ENCODE data around the gene NCKAP5L. TPM values are rescaled to one million over a fixed set of nuclear protein-coding genes. Genes with fewer than 3 reads are reported as not detected.
"Not testable (repeated sequence)": the region's sequence is repeated elsewhere in the genome, so short reads cannot be mapped to it uniquely, and the experiment has no call there.

The NCKAP5L gene
- total RNA-seq, 1 experiment from 2014 or later, result 28.2 TPM

DNA sequence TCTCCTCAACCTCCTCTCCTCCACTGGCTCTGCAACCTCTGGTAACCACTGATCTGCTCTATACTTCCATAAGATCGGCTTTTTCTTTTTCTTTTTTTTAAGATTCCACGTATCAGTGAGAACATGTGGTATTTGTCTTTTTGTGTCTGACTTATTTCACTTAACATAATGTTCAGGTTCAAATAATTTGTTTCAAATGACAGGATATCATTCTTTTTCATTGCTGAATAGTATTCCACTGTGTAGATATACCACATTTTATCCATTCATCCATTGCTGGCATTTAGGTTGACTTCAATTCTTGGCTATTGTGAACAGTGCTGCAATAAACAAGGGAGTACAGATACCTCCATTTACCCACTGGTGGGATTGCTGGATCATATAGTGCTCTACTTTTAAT lies 40.5 kb downstream of the NCKAP5L start:
- POLR2A ChIA-PET (ENCODE audit: low non-redundant PET), result no interaction called here

GRCh38 chr12:49784756-49785409 lies 43.3 kb downstream of the NCKAP5L start:
- H3K27me3 ChIP-seq (replicated peaks; ENCODE audit: insufficient read depth, low read depth, low read length, poor library complexity), result no peaks in the 10 kb centered on the region
- H3K9me3 ChIP-seq (ENCODE audit: low read depth, low read length, poor library complexity, severe bottlenecking), result no peaks in the 10 kb centered on the region
- intact Hi-C loops (cut with micrococcal nuclease; ENCODE audit: unreplicated experiment), result no loop called here
- ChIA-PET POLR2A (ENCODE audit: low non-redundant PET) (no interaction called here), CTCF (no interaction called here)
- DNase-seq (ENCODE audit: low spot score), result no peak
- no peaks in the 10 kb centered on the region for H3K36me3 ChIP-seq (ENCODE audit: insufficient read depth, low read length, poor library complexity, severe bottlenecking)
- BruUV-seq (replicated peaks), result no TSS peak
- TF ChIP-seq, protein P1, sequence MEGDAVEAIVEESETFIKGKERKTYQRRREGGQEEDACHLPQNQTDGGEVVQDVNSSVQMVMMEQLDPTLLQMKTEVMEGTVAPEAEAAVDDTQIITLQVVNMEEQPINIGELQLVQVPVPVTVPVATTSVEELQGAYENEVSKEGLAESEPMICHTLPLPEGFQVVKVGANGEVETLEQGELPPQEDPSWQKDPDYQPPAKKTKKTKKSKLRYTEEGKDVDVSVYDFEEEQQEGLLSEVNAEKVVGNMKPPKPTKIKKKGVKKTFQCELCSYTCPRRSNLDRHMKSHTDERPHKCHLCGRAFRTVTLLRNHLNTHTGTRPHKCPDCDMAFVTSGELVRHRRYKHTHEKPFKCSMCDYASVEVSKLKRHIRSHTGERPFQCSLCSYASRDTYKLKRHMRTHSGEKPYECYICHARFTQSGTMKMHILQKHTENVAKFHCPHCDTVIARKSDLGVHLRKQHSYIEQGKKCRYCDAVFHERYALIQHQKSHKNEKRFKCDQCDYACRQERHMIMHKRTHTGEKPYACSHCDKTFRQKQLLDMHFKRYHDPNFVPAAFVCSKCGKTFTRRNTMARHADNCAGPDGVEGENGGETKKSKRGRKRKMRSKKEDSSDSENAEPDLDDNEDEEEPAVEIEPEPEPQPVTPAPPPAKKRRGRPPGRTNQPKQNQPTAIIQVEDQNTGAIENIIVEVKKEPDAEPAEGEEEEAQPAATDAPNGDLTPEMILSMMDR (conservative IDR thresholded peaks at IDR 0.05; ENCODE audit: low read depth, low read length), result no peak
- no peak for TF ChIP-seq EZH2 (IDR thresholded peaks at IDR 0.05; ENCODE audit: borderline replicate concordance, low read depth, low read length, poor library complexity, severe bottlenecking)
- H3K4me3 ChIP-seq (ENCODE audit: low read depth, low read length, poor library complexity, severe bottlenecking), result no peak overlapping the region
- no peak overlapping the region for H3K27ac ChIP-seq (ENCODE audit: low read depth, low read length, poor library complexity, severe bottlenecking)
- H3K4me1 ChIP-seq (ENCODE audit: insufficient read depth, low read length, poor library complexity, severe bottlenecking), result no peaks in the 10 kb centered on the region

More for the DNA sequence above, 40.5 kb downstream of the NCKAP5L start:
- H3K27me3 ChIP-seq (replicated peaks; ENCODE audit: insufficient read depth, low read depth, low read length, poor library complexity), result no peaks in the 10 kb centered on the region
- H3K36me3 ChIP-seq (ENCODE audit: insufficient read depth, low read length, poor library complexity, severe bottlenecking), result no peaks in the 10 kb centered on the region
- H3K4me3 ChIP-seq (ENCODE audit: low read depth, low read length, poor library complexity, severe bottlenecking), result no peak overlapping the region
- H3K27ac ChIP-seq (ENCODE audit: low read depth, low read length, poor library complexity, severe bottlenecking), result no peak overlapping the region
- TF ChIP-seq EZH2 (IDR thresholded peaks at IDR 0.05; ENCODE audit: borderline replicate concordance, low read depth, low read length, poor library complexity, severe bottlenecking), result no peak
- TF ChIP-seq, protein P1 (conservative IDR thresholded peaks at IDR 0.05; ENCODE audit: low read depth, low read length), result no peak
- no peaks in the 10 kb centered on the region for H3K9me3 ChIP-seq (ENCODE audit: low read depth, low read length, poor library complexity, severe bottlenecking)
- no peak for DNase-seq (ENCODE audit: low spot score)
- CTCF ChIA-PET, result no interaction called here
- intact Hi-C loops (cut with micrococcal nuclease; ENCODE audit: unreplicated experiment), result no loop called here
- no TSS peak for BruUV-seq (replicated peaks)
- no peaks in the 10 kb centered on the region for H3K4me1 ChIP-seq (ENCODE audit: insufficient read depth, low read length, poor library complexity, severe bottlenecking)

GRCh38 chr12:49783917-49784676 lies 44.1 kb downstream of the NCKAP5L start:
- POLR2A ChIA-PET (ENCODE audit: low non-redundant PET), result no interaction called here
- intact Hi-C loops (cut with micrococcal nuclease; ENCODE audit: unreplicated experiment), result no loop called here

DNA sequence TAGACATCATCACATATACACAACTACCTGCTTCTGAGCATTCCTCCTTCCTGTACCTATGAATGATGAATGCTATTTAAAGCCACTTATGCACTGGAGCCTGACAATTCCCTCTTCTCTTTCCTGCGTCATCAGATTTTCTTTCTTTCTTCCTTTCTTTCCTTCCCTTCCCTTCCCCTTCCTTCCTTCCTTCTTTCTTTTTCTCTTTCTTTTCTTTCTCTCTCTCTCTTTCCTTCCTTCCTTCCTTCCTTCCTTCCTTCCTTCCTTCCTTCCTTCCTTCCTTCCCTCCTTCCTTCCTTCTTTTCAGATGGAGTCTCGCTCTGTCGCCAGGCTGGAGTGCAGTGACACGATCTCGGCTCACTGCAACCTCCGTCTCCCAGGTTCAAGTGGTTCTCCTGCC lies 47.3 kb downstream of the NCKAP5L start:
- BruUV-seq (replicated peaks); POLR2A ChIA-PET (ENCODE audit: low non-redundant PET); DNase-seq (ENCODE audit: low spot score); H3K4me3 ChIP-seq (ENCODE audit: low read depth, low read length, poor library complexity, severe bottlenecking); H3K27ac ChIP-seq (ENCODE audit: low read depth, low read length, poor library complexity, severe bottlenecking); H3K27me3 ChIP-seq (replicated peaks; ENCODE audit: insufficient read depth, low read depth, low read length, poor library complexity); H3K36me3 ChIP-seq (ENCODE audit: insufficient read depth, low read length, poor library complexity, severe bottlenecking); H3K4me1 ChIP-seq (ENCODE audit: insufficient read depth, low read length, poor library complexity, severe bottlenecking); intact Hi-C loops (cut with micrococcal nuclease; ENCODE audit: unreplicated experiment); H3K9me3 ChIP-seq (ENCODE audit: low read depth, low read length, poor library complexity, severe bottlenecking): not testable (repeated sequence)
- CTCF ChIA-PET, result interaction anchor here (0.9 kb wide), 1 partner anchor 19 kb away, joined by 7 read pairs; no protein-coding TSS in a partner anchor

More at GRCh38 chr12:49783917-49784676, 44.1 kb downstream of the NCKAP5L start:
- Histone ChIP-seq H3K36me3 (ENCODE audit: insufficient read depth, low read length, poor library complexity, severe bottlenecking) (no peaks in the 10 kb centered on the region), H3K4me3 (ENCODE audit: low read depth, low read length, poor library complexity, severe bottlenecking) (no peak overlapping the region), H3K27ac (ENCODE audit: low read depth, low read length, poor library complexity, severe bottlenecking) (no peak overlapping the region), H3K9me3 (ENCODE audit: low read depth, low read length, poor library complexity, severe bottlenecking) (no peaks in the 10 kb centered on the region), H3K27me3 (replicated peaks; ENCODE audit: insufficient read depth, low read depth, low read length, poor library complexity) (no peaks in the 10 kb centered on the region), H3K4me1 (ENCODE audit: insufficient read depth, low read length, poor library complexity, severe bottlenecking) (no peaks in the 10 kb centered on the region)
- CTCF ChIA-PET, result no interaction called here
- no TSS peak for BruUV-seq (replicated peaks)
- no peak for DNase-seq (ENCODE audit: low spot score)
- TF ChIP-seq, protein P1 (conservative IDR thresholded peaks at IDR 0.05; ENCODE audit: low read depth, low read length), result no peak
- TF ChIP-seq EZH2 (IDR thresholded peaks at IDR 0.05; ENCODE audit: borderline replicate concordance, low read depth, low read length, poor library complexity, severe bottlenecking), result no peak
